H9 (cell line): ENCODE results near the gene KLHL21. TPM values are rescaled to one million over a fixed set of nuclear protein-coding genes. Genes with fewer than 3 reads are reported as not detected.
"Not testable (repeated sequence)": the region's sequence is repeated elsewhere in the genome, so short reads cannot be mapped to it uniquely, and the experiment has no call there.

Experiments
- DNase-seq: peaks from one replicate; pipeline ENCODE4 v3.0.0-alpha.2; 2017
- H2AFZ ChIP-seq: one replicate; pipeline ENCODE4 v1.6.1; 2013; ENCODE audit warnings: mild to moderate bottlenecking, low read length, control low read depth, moderate library complexity
- H2AK5ac ChIP-seq: 2 replicates; pipeline ENCODE4 v1.6.1; 2013; ENCODE audit warnings: low read length, control low read depth, mixed read lengths; ENCODE audit not compliant: insufficient read length
- H2BK120ac ChIP-seq: one replicate; pipeline ENCODE4 v1.6.1; 2013; ENCODE audit warnings: low read depth, mild to moderate bottlenecking, low read length, control low read depth, inconsistent platforms; ENCODE audit not compliant: poor library complexity, severe bottlenecking
- H2BK12ac ChIP-seq: 2 replicates; pipeline ENCODE4 v1.6.1; 2013; ENCODE audit warnings: low read length, control low read depth, mixed read lengths, low read depth; ENCODE audit not compliant: insufficient read length
- H2BK15ac ChIP-seq: 2 replicates; pipeline ENCODE4 v1.6.1; 2013; ENCODE audit warnings: low read depth, low read length, control low read depth
- H2BK20ac ChIP-seq: one replicate; pipeline ENCODE4 v1.6.1; 2013; ENCODE audit warnings: low read depth, mild to moderate bottlenecking, low read length, control low read depth, inconsistent platforms; ENCODE audit not compliant: poor library complexity, severe bottlenecking
- H2BK5ac ChIP-seq: 2 replicates; pipeline ENCODE4 v1.6.1; 2013; ENCODE audit warnings: low read length, control low read depth, mixed read lengths; ENCODE audit not compliant: insufficient read length
- H3K14ac ChIP-seq: 2 replicates; pipeline ENCODE4 v1.6.1; 2013; ENCODE audit warnings: low read length, control low read depth; ENCODE audit not compliant: insufficient read depth
- H3K18ac ChIP-seq: 2 replicates; pipeline ENCODE4 v1.6.1; 2013; ENCODE audit warnings: low read depth, mild to moderate bottlenecking, mixed read lengths, low read length, control low read depth; ENCODE audit not compliant: insufficient read length
- H3K23ac ChIP-seq: 2 replicates; pipeline ENCODE4 v1.6.1; 2013; ENCODE audit warnings: low read length, control low read depth, mixed read lengths, low read depth; ENCODE audit not compliant: insufficient read length
- H3K23me2 ChIP-seq: 2 replicates; pipeline ENCODE4 v1.6.1; 2013; ENCODE audit warnings: low read depth, mild to moderate bottlenecking, mixed read lengths, low read length, control low read depth; ENCODE audit not compliant: insufficient read length, poor library complexity, severe bottlenecking
- H3K27ac ChIP-seq: 2 replicates; pipeline ENCODE4 v1.5.1; 2013; ENCODE audit warnings: low read length, control low read depth, mixed read lengths, low read depth; ENCODE audit not compliant: insufficient read length
- H3K27me3 ChIP-seq: 2 replicates; pipeline ENCODE4 v1.6.1; 2013; ENCODE audit warnings: low read length, control low read depth, inconsistent platforms; ENCODE audit not compliant: insufficient read depth
- H3K4ac ChIP-seq: 2 replicates; pipeline ENCODE4 v1.6.1; 2013; ENCODE audit warnings: low read depth, mild to moderate bottlenecking, control low read depth, inconsistent platforms, low read length, moderate library complexity
- H3K4me1 ChIP-seq: 2 replicates; pipeline ENCODE4 v1.6.1; 2013; ENCODE audit warnings: low read length, control low read depth, inconsistent platforms; ENCODE audit not compliant: insufficient read depth
- H3K4me2 ChIP-seq: 2 replicates; pipeline ENCODE4 v1.6.1; 2013; ENCODE audit warnings: low read length, control low read depth, mixed read lengths; ENCODE audit not compliant: insufficient read length, insufficient read depth
- H3K56ac ChIP-seq: 2 replicates; pipeline ENCODE4 v1.6.1; 2013; ENCODE audit warnings: low read depth, mild to moderate bottlenecking, mixed read lengths, low read length, control low read depth; ENCODE audit not compliant: insufficient read length
- H3K79me1 ChIP-seq: 2 replicates; pipeline ENCODE4 v1.6.1; 2013; ENCODE audit warnings: low read depth, mild to moderate bottlenecking, moderate library complexity, low read length, control low read depth, inconsistent platforms; ENCODE audit not compliant: insufficient read depth, poor library complexity, severe bottlenecking
- H3K79me2 ChIP-seq: 2 replicates; pipeline ENCODE4 v1.6.1; 2013; ENCODE audit warnings: low read length, control low read depth, inconsistent platforms; ENCODE audit not compliant: insufficient read depth
- H3K9ac ChIP-seq: 2 replicates; pipeline ENCODE4 v1.6.1; 2013; ENCODE audit warnings: low read length, control low read depth, mixed read lengths; ENCODE audit not compliant: insufficient read length; ENCODE audit errors: extremely low read depth
- H3K9me3 ChIP-seq: one replicate; pipeline ENCODE4 v1.6.1; 2013; ENCODE audit warnings: low read depth, low read length, inconsistent platforms; ENCODE audit not compliant: control insufficient read depth
- H3T11ph ChIP-seq: one replicate; pipeline ENCODE4 v1.6.1; 2013; ENCODE audit warnings: mild to moderate bottlenecking, low read length, control low read depth, inconsistent platforms
- H4K20me1 ChIP-seq: one replicate; pipeline ENCODE4 v1.6.1; 2013; ENCODE audit not compliant: control insufficient read depth, insufficient read length, insufficient read depth
- H4K5ac ChIP-seq: 2 replicates; pipeline ENCODE4 v1.6.1; 2013; ENCODE audit warnings: low read depth, mild to moderate bottlenecking, mixed read lengths, low read length, control low read depth; ENCODE audit not compliant: insufficient read length
- H4K8ac ChIP-seq: replicated peaks from 2 replicates; pipeline ENCODE4 v1.6.1; 2013; ENCODE audit warnings: low read length, control low read depth, mixed read lengths, low read depth; ENCODE audit not compliant: insufficient read length
- H4K91ac ChIP-seq: 2 replicates; pipeline ENCODE4 v1.6.1; 2013; ENCODE audit warnings: low read depth, mild to moderate bottlenecking, moderate library complexity, mixed read lengths, low read length, control low read depth; ENCODE audit not compliant: insufficient read length
- H3K27ac Mint-ChIP-seq, 3 experiments: 2 replicates in 2 of 3; 3 replicates in 1 of 3; pipeline ENCODE4 v1.8.0; 2020 to 2021; ENCODE audit warnings: mixed read lengths in 3 of 3, mild to moderate bottlenecking in 1 of 3, moderate library complexity in 1 of 3
- H3K27me3 Mint-ChIP-seq: 2 replicates; pipeline ENCODE4 v1.8.0; 2021; ENCODE audit warnings: low read depth, mild to moderate bottlenecking, moderate library complexity, mixed read lengths
- H3K36me3 Mint-ChIP-seq, 3 experiments: 2 replicates in 2 of 3; 3 replicates in 1 of 3; pipeline ENCODE4 v1.8.0; 2020 to 2021; ENCODE audit warnings: low read depth in 3 of 3, mixed read lengths in 3 of 3; ENCODE audit not compliant: insufficient read depth in 1 of 3
- H3K4me1 Mint-ChIP-seq, 2 experiments: 2 replicates each; pipeline ENCODE4 v1.8.0; 2020; ENCODE audit warnings: mixed read lengths in 2 of 2
- H3K4me3 Mint-ChIP-seq, 2 experiments: 2 replicates in 1 of 2; 3 replicates in 1 of 2; pipeline ENCODE4 v1.8.0; 2020 to 2021; ENCODE audit warnings: mild to moderate bottlenecking in 2 of 2, mixed read lengths in 2 of 2, moderate library complexity in 1 of 2
- H3K9me3 Mint-ChIP-seq, 2 experiments: 2 replicates in 1 of 2; 3 replicates in 1 of 2; pipeline ENCODE4 v1.8.0; 2020; ENCODE audit warnings: mild to moderate bottlenecking in 2 of 2, mixed read lengths in 2 of 2, moderate library complexity in 1 of 2
- CTCF ChIP-seq: fragments of 200-600 bp; sonication (generic); conservative IDR thresholded peaks from 3 replicates; pipeline ENCODE4 v1.8.0; 2021; ENCODE audit warnings: antibody characterized with exemption, mild to moderate bottlenecking
- WGBS: extraction: QIAGEN DNeasy Blood & Tissue Kit; methylation state at CpG from one replicate; pipeline ENCODE4 v1.1.7; 2013; ENCODE audit warnings: missing lambda C conversion rate, low lambda C conversion rate, mixed read lengths; ENCODE audit not compliant: insufficient read length; ENCODE audit errors: extremely low coverage; 5-methylcytosine and 5-hydroxymethylcytosine counted together
- total RNA-seq: library from RNA; stranded (reverse); gene quantifications from 2 replicates; pipeline ENCODE4 v1.2.1, GENCODE V29; 2021

Gene KLHL21
- total RNA-seq, 1 experiment from 2014 or later: 31.9 TPM

GRCh38 chr1:6560267-6560666, 42.4 kb downstream of the KLHL21 start:
- Mint-ChIP-seq H3K36me3 (peaks cover 0 to 4% (median 0%) of the 10 kb centered on the region in 3 experiments; a peak in 1 of 7 replicates), H3K4me1 (no peaks in the 10 kb centered on the region; a peak in 1 of 4 replicates), H3K27ac (no peak overlapping the region), H3K9me3 (peaks cover 4% of the 10 kb centered on the region in 2 experiments; a peak in 3 of 5 replicates), H3K4me3 (no peak overlapping the region), H3K27me3 (peaks cover 6% of the 10 kb centered on the region)
- no peaks in the 10 kb centered on the region for H3K4me1 ChIP-seq
- no peaks in the 10 kb centered on the region for H3K23me2 ChIP-seq
- H3K14ac ChIP-seq: no peak overlapping the region
- TF ChIP-seq CTCF: no peak
- H3K18ac ChIP-seq: no peak overlapping the region
- no peaks in the 10 kb centered on the region for H3K9me3 ChIP-seq
- no peak overlapping the region for H3K56ac ChIP-seq
- H4K91ac ChIP-seq: no peak overlapping the region
- no peaks in the 10 kb centered on the region for H3K27me3 ChIP-seq
- no peak overlapping the region for H4K8ac ChIP-seq
- H3K23ac ChIP-seq: no peak overlapping the region
- H3K79me2 ChIP-seq: no peaks in the 10 kb centered on the region
- no peak overlapping the region for H2BK120ac ChIP-seq
- H2BK20ac ChIP-seq: no peak overlapping the region
- H4K5ac ChIP-seq: no peak overlapping the region
- no peak overlapping the region for H2BK5ac ChIP-seq
- H3T11ph ChIP-seq: no peak overlapping the region
- H4K20me1 ChIP-seq: no peaks in the 10 kb centered on the region
- no peak for DNase-seq
- no peak overlapping the region for H2BK15ac ChIP-seq
- no CpG with 5 or more reads among the region's 9 CpGs for WGBS
- H3K4ac ChIP-seq: no peak overlapping the region
- no peaks in the 10 kb centered on the region for H3K79me1 ChIP-seq
- H2BK12ac ChIP-seq: no peak overlapping the region
- H3K9ac ChIP-seq: no peak overlapping the region
- no peak overlapping the region for H3K4me2 ChIP-seq
- no peak overlapping the region for H2AK5ac ChIP-seq
- H2AFZ ChIP-seq: no peak overlapping the region
- no peak overlapping the region for H3K27ac ChIP-seq

- not testable (repeated sequence) for H2AK5ac ChIP-seq, H3K9ac ChIP-seq, H2BK15ac ChIP-seq, H2BK12ac ChIP-seq, H2AFZ ChIP-seq, H3T11ph ChIP-seq, H3K27me3 Mint-ChIP-seq, H3K79me2 ChIP-seq, H3K4me1 Mint-ChIP-seq, H3K27ac Mint-ChIP-seq, H3K9me3 Mint-ChIP-seq, H3K79me1 ChIP-seq, H2BK120ac ChIP-seq, H3K4ac ChIP-seq, H3K4me1 ChIP-seq, H3K23me2 ChIP-seq, H3K23ac ChIP-seq, H3K4me2 ChIP-seq, H3K4me3 Mint-ChIP-seq, H4K91ac ChIP-seq, H4K5ac ChIP-seq, H2BK20ac ChIP-seq, H4K20me1 ChIP-seq, H3K56ac ChIP-seq, H4K8ac ChIP-seq, H2BK5ac ChIP-seq, H3K14ac ChIP-seq, H3K36me3 Mint-ChIP-seq, H3K18ac ChIP-seq, H3K27me3 ChIP-seq, DNase-seq, H3K9me3 ChIP-seq, H3K27ac ChIP-seq
- WGBS: no CpG with 5 or more reads among the region's 11 CpGs
Measured at GRCh38 chr1:6559161-6559560, 43.5 kb downstream of the KLHL21 start.
